Skin epidermis (tissue), 12 donors: ENCODE measurements around the gene SYNJ1.
"Not testable (repeated sequence)": the region's sequence is repeated elsewhere in the genome, so short reads cannot be mapped to it uniquely, and the experiment has no call there.

Source experiments
- H3K27ac ChIP-seq, 21 experiments: fragments of 200-600 bp; sonication (generic) in 11 of 21; one replicate each; pipeline ENCODE4 v1.5.0; 2020; ENCODE audit warnings: mild to moderate bottlenecking in 3 of 21, inconsistent platforms in 2 of 21, moderate library complexity in 2 of 21
- H3K4me3 ChIP-seq, 7 experiments: fragments of 200-600 bp; sonication (generic) in 2 of 7; one replicate each; pipeline ENCODE4 v1.5.0; 2020; ENCODE audit warnings: inconsistent platforms in 2 of 7, mild to moderate bottlenecking in 2 of 7, moderate library complexity in 1 of 7

The SYNJ1 gene

GRCh38 chr21:32641710-32642698 is 85.8 kb downstream of the SYNJ1 start:
- Histone ChIP-seq H3K4me3 (no peak overlapping the region), H3K27ac (no peak overlapping the region)

GRCh38 chr21:32626621-32627196 is 101.1 kb downstream of the SYNJ1 start:
- no peak overlapping the region for H3K27ac ChIP-seq
- H3K4me3 ChIP-seq = no peak overlapping the region

- not testable (repeated sequence) for H3K27ac ChIP-seq, H3K4me3 ChIP-seq
Measured at GRCh38 chr21:32618218-32618617, 109.6 kb downstream of the SYNJ1 start.

- Histone ChIP-seq H3K4me3 (peak overlapping the region; percentile 73 to 96 (median 86)), H3K27ac (peak overlapping the region in 15 of 21 experiments; percentile 83 to 97 (median 91))
Measured at GRCh38 chr21:32613436-32614043, 114.3 kb downstream of the SYNJ1 start.

- H3K4me3 ChIP-seq = peak overlapping the region; percentile 73 to 96 (median 86)
- peak overlapping the region; percentile 50 to 97 (median 91) for H3K27ac ChIP-seq
Measured at GRCh38 chr21:32612999-32613337, 114.8 kb downstream of the SYNJ1 start.

DNA sequence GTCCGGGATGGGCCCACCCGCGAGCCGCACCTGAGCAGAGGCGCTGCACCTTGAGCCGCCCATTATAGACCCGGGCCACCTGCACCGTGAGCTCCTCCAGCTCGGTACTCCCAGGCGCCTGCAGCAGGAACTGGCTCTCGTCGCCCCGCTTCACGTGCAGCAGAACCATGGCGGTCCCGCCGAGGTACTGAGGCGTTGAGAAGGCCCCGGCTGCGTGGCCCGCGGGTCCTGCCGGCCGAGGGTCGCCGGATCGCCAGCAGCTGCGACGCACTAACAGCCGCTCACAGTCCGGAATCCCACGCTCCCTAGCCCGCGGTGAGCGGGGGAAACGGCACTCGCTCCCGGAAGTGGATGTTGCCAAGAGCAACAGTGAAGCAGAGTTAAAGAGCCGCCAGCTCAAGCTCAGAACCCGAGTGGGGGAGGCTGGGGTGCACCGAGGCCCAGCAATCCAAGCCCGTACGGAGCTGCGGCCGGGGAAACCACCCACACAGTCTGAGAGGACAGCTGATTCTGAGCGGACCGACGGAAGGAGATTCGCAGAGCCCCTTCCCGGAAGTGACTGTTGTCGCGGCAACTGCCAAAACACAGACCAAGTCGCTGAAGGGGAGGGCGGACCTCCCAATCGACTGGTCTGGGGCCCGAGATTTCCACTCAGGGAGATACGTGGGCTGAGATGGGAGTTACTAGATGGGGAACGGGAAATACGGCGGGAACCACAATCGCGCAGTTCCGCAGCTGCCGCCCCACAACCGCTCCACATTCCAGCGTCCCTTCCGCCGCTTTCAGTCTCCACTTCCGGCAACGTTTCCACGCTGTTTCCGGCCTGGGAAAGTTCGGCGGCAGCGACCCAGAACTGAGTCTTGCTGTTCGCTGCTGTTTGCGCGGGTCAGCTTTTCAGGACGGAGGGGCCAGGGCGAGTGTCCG is 115.5 kb downstream of the SYNJ1 start, which contains the start of gene CFAP298:
Gene CFAP298, minus strand, starts transcription at position 303 of the 924 bp plus-strand sequence. Its CDS starts 134 bp downstream, at position 169.
- peak within 1 kb of the TSS; percentile 73 to 96 (median 86) for H3K4me3 ChIP-seq

GRCh38 chr21:32611471-32611997 is 116.3 kb downstream of the SYNJ1 start:
- H3K27ac ChIP-seq = peak overlapping the region; percentile 50 to 97 (median 91)
- H3K4me3 ChIP-seq = peak overlapping the region; percentile 73 to 96 (median 86)

More for the DNA sequence above, 115.5 kb downstream of the SYNJ1 start, which contains the start of gene CFAP298:
- peak within 1 kb of the TSS; percentile 50 to 97 (median 91) for H3K27ac ChIP-seq

DNA sequence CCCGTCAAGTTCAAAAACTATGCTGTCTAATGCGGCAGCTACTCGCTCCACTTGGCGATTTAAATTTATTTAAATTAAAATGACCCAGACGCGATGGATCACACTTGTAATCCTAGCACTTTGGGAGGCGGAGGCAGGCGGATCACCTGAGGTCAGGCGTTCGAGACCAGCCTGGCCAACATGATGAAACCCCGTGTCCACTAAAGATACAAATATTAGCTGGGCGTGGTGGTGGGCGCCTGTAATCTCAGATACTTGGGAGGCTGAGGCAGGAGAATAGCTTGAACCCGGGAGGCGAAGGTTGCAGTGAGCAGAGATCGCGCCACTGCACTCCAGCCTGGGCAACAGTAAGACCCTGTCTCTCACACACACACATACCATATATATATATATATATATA is 116.9 kb downstream of the SYNJ1 start:
- Histone ChIP-seq H3K4me3 (peak overlapping the region; percentile 73 to 96 (median 86)), H3K27ac (peak overlapping the region in 1 of 21 experiments; percentile 83)

DNA sequence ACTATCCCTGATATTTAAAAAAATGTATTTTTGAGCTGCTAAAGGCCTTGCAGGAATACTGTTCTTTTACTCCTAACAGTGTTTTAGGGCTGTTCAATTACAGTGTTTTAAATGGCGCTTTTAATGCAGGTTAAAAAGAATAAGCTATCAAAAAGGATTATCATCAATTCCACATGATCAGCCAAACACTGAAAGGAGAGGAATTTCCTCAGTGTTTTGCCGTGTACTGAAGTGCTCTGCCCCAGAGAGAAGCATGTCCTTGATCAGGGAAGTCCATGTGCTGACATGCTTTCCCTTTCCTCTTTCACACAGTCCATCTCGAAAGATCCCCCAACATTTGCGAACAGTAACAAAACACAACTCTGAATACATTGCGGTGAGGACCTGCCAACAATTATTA is 119.0 kb downstream of the SYNJ1 start:
- Histone ChIP-seq H3K27ac (no peak overlapping the region), H3K4me3 (no peak overlapping the region)

GRCh38 chr21:32605469-32605868 is 122.3 kb downstream of the SYNJ1 start:
- H3K4me3 ChIP-seq = no peak overlapping the region
- no peak overlapping the region for H3K27ac ChIP-seq

- H3K4me3 ChIP-seq = no peak overlapping the region
- no peak overlapping the region for H3K27ac ChIP-seq
Measured at GRCh38 chr21:32604464-32604863, 123.3 kb downstream of the SYNJ1 start.

- Histone ChIP-seq H3K4me3 (no peak overlapping the region), H3K27ac (no peak overlapping the region)
Measured at GRCh38 chr21:32603131-32603530, 124.7 kb downstream of the SYNJ1 start.

DNA sequence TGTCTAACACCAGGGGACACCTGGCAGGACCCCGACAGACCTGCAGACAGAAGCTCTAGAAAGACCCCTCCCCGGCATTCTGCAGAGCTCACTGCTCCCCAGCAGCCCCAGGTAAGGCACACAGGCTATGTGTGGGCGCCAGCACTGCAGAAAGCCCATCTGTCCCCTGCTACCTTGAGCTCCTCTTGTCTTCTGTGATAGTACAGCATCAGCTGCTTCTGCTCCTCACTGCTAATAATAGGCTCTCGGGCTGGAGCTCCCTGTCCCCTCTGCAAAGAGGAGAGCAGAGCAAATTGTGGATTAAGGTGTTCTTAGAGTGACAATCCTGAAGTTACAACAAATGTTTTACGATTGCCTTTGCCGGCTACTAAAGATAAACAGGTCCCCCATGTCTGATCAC is 125.7 kb downstream of the SYNJ1 start:
- Histone ChIP-seq H3K4me3 (no peak overlapping the region), H3K27ac (no peak overlapping the region)

GRCh38 chr21:32599526-32599925 is 128.3 kb downstream of the SYNJ1 start:
- H3K27ac ChIP-seq = no peak overlapping the region

GRCh38 chr21:32599091-32599490 is 128.7 kb downstream of the SYNJ1 start:
- no peak overlapping the region for H3K27ac ChIP-seq
- no peak overlapping the region for H3K4me3 ChIP-seq

More at GRCh38 chr21:32599526-32599925, 128.3 kb downstream of the SYNJ1 start:
- no peak overlapping the region for H3K4me3 ChIP-seq

GRCh38 chr21:32597205-32597604 is 130.6 kb downstream of the SYNJ1 start:
- H3K27ac ChIP-seq = no peak overlapping the region

DNA sequence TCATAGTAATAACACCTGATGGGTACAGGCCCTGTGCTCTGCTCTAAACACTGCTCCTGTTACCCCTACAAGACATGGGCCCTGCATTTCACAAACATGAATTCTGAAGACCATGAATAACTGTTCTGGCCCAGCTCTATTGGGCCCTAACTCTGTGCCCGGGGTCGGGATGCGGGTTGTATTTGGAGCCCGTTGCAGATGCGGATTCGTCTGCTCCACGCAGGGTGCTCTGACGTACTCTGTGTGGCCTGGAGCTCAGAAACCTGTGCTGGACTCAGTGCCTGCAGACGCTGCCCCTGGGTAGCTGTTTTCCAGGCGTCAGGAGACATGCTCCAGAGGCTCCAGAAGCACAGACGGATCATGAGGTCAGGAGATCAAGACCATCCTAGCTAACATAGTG is 132.4 kb downstream of the SYNJ1 start:
- no peak overlapping the region for H3K27ac ChIP-seq

More at GRCh38 chr21:32597205-32597604, 130.6 kb downstream of the SYNJ1 start:
- no peak overlapping the region for H3K4me3 ChIP-seq

DNA sequence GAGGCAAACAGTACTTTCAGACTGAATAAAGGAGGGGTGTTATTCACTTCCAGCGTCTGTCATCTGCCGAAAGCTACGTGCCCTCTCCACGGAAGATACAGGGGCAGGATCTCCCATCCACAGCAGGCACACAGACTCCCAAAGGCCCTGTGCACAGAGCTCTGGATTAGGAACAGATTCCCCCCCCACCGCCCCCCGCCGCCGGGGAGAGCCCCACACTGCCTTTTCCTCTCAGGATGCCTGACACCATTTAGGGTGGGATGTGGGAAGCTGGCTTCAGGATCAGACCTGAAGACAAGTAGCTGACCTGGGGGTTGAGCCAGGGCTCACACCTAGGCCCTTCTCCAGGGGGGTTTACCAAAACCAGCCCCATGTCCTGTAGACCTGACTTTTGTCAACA is 134.1 kb downstream of the SYNJ1 start:
- H3K27ac ChIP-seq = no peak overlapping the region

More for the DNA sequence above, 132.4 kb downstream of the SYNJ1 start:
- no peak overlapping the region for H3K4me3 ChIP-seq

GRCh38 chr21:32592929-32593502 is 134.8 kb downstream of the SYNJ1 start:
- H3K4me3 ChIP-seq = no peak overlapping the region
- no peak overlapping the region for H3K27ac ChIP-seq

More for the DNA sequence above, 134.1 kb downstream of the SYNJ1 start:
- H3K4me3 ChIP-seq = no peak overlapping the region
